ENCODE data around the gene KCNJ11.

DNA sequence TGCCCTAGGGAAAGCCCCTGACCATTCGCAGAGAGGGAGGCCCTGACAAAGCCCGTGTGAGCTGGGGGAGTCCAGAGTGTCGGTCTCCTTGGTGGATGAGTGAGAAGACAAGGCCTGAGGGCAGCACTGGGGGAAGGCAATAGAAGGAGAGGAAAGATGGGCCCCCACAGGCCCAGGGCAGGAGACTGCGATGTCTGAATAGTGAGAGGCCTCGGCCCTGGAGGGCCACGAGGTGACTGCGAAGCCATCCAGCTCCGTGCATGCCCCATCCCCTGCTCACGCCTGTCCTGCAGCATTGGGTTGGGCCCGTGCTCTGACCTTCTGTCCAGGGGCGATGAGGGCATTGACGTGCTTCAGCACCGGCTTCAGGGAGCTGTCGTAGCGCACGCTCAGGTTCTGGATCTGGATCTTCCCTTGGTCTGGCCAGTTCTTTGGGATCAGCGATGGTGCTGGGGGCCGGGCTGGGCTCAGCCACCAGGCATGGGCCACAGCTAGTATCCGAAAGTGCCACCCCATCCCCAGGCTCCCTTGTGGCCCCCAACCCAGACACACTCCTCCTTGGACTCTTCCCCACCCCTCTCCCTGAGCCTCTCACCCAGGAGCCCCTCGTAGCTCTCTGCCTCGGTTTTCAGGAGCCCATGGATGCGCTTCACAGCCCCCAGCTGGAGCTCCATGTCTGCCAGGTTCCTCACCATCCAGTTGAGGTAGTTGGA lies 8.3 kb upstream of the KCNJ11 start:
- TF ChIP-seq, protein P1, sequence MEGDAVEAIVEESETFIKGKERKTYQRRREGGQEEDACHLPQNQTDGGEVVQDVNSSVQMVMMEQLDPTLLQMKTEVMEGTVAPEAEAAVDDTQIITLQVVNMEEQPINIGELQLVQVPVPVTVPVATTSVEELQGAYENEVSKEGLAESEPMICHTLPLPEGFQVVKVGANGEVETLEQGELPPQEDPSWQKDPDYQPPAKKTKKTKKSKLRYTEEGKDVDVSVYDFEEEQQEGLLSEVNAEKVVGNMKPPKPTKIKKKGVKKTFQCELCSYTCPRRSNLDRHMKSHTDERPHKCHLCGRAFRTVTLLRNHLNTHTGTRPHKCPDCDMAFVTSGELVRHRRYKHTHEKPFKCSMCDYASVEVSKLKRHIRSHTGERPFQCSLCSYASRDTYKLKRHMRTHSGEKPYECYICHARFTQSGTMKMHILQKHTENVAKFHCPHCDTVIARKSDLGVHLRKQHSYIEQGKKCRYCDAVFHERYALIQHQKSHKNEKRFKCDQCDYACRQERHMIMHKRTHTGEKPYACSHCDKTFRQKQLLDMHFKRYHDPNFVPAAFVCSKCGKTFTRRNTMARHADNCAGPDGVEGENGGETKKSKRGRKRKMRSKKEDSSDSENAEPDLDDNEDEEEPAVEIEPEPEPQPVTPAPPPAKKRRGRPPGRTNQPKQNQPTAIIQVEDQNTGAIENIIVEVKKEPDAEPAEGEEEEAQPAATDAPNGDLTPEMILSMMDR (IDR thresholded peaks at IDR 0.05), result no peak
- TF ChIP-seq EP300 (IDR thresholded peaks at IDR 0.05), result no peak
- no peak for TF ChIP-seq POLR2A (IDR thresholded peaks at IDR 0.05)

Measured in ovary (tissue), 3 donors.